ENCODE results near the gene SACS.
"Not testable (repeated sequence)": the region's sequence is repeated elsewhere in the genome, so short reads cannot be mapped to it uniquely, and the experiment has no call there.

The SACS gene

DNA sequence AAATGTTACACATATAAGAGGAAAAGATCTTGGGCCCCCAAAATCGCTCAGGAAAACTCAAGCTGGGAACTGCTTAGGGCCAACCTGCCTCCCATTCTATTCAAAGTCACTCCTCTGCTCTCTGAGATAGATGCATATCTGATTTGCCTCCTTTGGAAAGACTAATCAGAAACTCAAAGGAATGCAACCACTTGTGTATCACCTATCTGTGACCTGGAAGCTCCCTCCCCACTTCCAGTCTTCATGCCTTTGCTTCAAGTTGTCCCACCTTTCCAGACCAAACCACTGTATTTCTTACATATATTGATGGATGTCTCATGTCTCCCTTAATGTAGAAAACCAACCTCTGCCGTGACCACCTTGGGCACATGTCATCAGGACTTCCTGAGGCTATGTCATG, 32.3 kb downstream of the SACS start:
- DNase-seq, result not testable (repeated sequence)

DNA sequence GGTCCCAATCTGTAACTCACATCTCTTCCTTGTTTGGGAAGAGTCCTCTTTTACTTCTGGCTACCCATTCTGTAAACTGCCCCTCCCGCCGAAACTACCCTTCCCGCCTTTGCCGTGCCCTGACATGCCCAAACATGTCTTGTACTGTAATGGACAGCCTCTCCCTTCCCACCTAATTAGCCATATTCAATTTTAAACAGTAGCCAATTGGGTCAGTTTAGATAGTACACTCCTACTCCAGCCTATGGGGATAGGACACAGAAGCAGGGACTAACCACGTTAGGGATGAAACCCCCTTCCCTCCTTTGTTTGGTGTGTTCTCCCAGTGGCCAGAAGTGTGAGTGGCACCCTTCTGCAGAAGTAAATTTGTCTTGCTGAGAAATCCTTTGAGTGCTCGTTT, 34.2 kb downstream of the SACS start:
- no peak for DNase-seq

DNA sequence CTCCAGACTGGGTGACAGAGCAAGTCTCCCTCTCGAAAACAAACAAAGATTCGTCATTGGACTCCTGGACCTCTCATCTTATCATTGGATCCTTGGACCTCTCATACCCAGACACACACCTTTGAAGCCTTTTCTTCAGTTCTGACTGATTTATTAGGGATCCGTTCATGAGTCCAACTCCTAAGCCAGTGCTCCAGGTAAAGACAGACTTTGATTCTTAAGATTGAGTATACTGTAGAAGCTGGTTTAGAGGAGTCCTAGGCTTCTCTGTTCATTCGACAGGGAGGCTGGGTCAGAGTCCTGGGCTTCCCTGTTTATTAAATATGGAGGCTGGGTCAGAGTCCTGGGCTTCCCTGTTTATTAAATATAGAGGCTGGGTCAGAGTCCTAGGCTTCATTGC, 38.7 kb downstream of the SACS start:
- no peak for DNase-seq

DNA sequence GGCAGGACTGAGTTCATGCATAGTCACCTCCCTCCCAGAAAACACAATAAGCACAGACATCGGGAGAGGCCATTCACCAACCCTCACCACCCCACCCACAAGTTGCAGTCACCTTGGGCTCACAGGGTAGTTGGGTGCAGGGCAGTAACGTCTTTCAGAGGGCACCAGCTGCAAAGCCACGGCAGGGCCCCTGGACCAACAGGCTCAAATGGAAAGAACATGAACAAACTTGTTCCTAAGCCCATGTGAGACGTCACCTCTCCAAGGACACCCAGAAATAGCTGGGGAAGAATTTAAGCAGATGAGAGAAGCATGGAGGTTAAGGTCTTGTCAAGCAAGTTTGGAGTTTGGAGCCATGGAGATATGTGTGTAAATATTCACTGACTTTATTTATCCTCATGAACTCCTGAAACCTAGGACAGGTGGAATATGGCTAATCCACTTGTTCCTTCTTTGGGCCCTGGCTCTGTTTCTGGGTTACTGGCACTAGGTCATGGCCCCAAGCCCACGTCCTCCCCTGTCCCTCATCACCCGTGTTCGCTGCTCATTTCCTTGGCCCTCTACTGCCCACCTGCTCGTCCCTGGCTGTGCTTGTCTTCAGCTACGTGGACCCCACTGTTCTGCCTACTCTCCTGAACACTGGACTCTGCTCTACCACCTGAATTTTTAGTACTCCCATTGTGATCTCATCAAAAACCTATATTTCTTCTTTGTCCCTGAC, 40.4 kb downstream of the SACS start:
- DNase-seq, result no peak

DNA sequence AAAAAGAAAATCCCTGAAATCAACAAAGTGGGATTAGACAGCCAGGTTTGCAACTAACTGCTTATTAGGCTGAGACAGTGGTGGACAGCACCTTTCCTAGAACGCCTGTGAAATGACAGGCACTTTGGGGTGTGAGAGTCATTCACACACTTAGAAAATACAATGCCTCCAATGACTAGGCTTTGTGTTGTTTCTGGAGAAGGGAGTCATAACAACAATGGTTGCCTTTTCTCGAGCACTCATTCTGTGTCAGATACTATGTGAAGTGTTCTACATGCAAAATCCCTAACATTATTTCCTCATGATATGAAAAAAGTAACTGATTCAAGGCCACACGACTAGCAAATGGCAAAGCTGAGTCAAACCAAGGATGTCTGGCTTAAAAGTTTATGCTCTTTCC, 41.2 kb downstream of the SACS start:
- no peak for DNase-seq

DNA sequence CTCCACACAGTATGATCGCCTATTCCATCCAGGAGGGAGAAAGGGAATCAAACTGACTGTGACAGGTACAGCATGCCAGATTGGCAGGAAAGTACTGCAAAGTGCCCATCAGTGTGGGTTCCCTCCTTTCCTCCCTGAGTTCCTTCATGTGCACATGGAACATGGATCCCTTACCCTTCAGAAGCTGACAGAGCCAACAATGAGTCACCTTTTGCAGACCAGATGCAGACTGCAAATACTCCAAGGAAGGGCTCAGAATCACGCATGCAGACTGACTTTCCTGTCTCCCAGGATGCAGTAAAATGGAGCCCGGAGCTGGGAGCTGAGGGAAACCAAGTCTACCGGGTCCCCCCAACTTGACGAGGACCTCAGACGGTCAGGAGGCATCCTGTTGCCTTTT, 41.8 kb downstream of the SACS start:
- no peak for DNase-seq

DNA sequence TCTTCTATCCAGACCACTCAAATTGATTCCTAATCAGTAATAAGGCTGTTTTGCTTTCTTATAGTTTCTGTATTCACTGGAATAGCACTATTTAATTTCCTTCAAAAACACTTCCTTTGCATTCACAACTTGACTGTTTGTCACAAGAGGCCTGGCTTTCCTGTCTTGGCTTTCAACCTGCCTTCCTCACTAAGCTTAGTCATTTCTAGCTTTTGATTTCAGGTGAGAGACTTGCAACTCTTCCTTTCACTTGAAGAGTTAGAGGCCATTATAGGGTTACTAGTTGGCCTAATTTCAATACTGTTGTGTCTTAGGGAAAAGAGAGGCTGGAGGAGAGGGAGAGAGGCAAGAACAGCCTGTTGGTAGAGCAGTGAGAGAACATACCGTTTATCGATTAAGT, 47.0 kb downstream of the SACS start:
- no peak for DNase-seq

DNA sequence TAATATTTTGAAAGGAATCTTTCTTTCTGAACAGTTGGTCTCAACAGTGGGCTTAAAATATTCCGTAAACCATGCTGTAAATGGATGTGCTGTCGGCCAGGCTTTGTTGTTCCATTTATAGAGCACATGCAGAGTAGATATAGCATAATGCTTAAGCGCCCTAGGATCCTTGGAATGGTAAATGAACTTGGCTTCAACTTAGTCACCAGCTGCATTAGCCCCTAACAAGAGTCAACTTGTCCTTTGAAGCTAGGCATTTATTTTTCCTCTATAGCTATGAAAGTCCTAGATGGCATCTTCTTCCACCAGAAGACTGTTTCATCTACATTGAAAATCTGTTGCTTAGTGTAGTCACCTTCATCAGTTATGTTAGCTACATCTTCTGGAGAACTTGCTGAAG, 47.6 kb downstream of the SACS start:
- no peak for DNase-seq

DNA sequence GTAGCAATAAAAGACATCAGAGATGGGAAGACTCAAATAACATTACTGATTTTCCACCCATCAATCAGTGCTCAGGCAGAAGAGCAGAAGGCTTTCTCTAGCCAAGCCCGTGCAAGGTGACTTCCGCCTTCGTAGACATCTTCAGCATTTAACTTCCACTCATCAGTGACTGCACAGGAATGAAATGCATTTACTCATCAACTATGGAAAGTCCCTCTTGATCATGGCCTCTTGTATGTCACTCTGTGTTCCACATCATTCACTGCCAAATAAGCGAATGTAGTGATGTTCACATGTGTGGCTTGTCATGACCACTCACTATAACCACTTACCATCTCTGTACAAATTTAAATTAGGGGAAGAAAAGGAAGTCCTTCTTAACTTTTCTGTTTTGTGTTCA, 49.4 kb downstream of the SACS start:
- no peak for DNase-seq

DNA sequence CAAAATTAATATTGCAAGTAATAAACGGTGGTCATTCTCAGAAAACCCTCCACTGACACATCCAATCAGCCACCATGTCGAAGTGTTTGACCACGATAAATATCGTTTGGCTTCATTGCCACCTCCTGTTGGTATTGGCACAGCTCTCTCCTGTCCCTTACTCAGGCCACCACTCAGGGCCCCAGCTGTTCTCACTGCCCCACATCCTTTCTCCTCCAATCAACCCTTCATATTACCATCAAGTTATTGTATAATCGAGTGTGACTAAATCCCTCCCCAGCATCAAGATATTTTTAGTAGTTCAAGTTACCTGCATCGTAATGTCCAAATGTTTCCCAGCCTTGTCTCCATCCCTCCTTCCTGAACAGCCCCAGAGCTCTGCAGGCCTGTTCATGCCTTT, 50.4 kb downstream of the SACS start:
- no peak for DNase-seq

DNA sequence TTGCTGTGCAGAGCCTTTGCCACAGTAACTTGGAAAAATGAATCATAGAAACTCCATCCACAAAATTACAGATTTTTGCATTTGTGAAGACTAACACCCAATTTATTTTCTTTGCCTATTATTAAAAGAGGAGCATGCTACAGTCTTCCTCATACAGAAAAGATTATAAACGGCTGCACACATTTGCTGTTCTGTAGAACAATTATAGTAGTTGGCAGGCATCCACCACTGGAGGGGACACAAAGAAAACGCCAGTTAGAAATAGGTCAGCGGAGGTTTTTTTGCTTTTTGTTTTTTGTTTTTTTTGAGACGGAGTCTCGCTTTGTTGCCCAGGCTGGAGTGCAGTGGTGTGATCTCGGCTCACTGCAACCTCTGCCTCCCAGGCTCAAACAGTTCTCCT, 51.6 kb downstream of the SACS start:
- no peak for DNase-seq

DNA sequence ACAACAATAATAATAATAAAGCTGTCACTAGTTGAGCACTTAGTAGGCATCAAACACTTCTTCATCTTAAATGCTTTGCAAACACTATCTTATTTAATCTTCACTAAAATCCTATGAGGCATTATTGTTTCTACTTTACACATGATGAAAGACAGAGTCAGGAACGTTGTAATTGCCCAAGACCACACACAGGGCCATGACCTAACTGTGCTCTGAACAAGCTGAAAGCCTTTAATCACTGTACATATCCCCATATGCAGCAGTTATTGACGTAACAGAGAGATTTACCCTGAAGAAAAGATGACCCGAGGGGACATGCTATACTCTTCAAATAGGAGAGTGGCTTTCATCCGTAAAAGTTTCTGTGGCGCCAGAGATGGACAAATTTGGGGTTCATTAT, 53.0 kb downstream of the SACS start:
- DNase-seq, result no peak

DNA sequence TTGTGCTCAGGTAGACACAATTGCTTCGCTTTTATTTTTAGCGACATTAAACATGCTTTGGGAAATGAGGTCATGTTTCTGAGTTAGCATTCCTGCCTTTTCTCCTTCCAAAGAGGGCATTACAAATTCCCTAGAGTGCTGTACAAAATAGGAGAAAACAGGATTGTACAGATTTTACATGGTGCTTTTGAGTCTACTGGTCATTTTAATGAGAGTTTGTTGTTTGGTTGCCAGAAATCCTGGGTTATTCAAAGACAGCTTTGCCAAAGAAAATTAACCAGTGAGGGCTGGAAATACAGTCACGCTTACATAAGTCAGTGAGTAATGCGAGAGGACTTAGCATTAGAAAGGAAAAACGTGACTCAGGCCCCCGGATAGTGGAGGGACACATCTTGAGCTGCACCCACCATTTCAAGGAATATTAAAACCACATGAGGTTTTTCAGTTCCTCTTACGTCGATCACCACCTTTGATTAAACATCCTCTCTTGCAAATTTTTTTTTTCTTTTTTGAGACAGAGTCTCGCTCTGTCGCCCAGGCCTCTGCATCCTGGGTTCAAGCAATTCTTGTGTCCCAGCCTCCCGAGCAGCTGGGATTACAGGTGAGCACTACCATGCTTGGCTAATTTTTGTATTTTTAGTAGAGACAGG, 55.4 kb downstream of the SACS start:
- DNase-seq, result no peak

DNA sequence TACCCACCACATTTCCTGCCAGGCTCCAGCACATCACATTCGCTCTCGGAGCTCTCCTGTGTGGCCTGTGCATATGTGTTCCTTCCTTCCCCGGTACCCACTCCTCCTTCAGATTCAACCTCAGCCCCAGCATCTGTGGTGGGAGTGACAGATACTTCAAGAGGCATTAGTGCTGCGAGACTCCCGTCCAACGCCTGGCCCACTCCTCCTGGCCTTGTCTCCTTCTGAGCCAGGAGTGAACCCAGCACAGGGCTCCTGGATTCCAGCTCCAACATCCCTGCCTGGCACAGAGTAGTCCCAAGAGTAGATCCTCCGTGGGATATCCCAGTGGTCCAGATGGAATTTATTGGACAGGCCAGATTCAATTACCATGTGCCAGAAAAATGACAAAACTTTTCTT, 55.9 kb downstream of the SACS start:
- no peak for DNase-seq

DNA sequence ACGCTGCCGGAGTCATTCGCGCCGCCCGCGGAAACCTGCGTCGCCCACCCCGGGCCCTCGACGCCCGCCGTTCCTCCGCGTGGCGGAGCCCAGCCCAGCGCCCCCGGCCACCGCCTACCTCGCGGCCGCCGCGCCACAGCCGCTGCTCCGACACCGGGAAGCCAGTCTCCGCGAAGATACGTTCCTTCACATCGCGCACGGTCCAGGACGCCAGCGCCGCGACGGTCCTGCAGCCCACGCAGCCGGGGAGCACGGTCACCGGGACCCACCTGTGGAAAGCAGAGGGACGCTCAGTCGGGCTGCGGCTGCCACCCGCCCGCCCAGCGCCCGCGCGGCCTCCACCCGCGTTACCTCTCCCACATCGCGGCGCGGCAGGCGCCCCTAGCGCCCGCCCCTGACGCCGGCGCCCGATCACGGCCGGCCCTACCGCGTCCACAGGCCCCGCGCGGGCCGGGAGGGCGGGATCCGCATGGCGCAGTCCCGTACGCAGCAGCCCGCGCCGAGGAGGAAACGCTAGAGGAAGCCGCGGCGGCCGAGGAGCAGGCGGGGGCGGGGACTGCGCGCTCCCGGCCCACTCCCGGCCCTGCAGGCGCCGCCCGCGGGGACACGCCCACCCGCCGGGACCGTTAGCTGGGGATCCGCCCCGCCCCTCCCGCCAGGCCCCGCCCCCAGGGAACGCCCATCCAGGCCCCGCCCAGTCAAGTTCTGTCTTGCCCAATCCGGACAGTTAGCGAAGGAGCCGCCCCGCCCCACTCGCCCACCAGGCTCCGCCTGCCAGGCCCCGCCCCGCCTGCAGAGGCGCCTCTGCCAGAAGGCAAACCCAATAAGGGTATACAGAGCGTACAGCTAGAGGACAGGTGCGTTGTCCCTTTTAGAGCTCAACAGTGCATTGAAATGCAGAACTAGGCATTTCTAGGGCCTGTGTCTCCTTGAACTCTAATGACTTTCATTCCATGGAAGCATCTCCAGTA, 58.2 kb downstream of the SACS start:
- peak; percentile 96 to 99 (median 98) for DNase-seq

DNA sequence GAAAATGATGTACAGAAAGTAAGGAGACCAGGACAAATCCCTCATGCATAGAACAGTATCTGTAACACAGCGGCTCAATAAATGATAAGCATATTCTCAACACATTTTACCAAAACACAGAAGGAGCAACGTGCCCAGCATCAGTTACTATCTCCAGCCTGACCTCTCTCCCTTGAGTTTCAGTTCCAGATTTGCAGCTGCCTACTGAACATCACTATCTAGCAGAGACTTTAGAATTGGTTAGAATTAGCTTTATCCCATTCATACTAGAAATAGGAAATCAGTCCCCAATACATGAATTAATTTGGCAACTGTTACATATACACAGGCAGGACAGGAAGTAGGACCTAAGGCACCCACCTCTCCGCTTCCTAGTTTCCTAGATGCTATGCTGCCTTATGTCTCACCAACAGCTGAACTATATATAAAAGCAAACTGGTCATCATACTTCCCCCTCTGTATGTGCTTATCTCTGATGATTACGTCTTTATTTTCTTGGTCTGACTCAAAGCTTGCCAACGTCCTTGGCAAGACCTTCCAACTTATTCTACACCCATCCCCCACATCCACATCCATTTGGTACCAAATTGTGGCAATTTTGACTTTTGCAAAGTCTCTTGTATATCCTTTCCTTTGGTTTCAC, 61.1 kb downstream of the SACS start:
- DNase-seq, result no peak

DNA sequence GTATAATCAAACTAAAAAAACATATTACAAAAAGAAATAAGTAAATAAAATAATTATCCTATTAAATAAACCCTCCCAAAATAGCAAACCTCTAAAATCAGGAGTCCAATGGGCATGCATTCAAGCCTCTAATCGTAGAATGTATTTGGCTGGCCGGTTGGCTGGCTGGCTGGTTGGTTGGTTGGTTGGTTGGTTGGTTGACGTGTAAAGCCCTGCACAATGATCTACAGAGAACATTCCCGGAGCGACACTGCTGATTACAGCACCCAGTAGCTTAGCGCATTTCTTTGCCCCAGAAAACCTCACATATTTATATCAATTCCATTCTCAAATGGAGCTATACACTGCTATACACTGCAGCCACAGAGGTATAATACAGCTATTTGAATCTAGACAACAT, 65.6 kb downstream of the SACS start:
- DNase-seq, result no peak

DNA sequence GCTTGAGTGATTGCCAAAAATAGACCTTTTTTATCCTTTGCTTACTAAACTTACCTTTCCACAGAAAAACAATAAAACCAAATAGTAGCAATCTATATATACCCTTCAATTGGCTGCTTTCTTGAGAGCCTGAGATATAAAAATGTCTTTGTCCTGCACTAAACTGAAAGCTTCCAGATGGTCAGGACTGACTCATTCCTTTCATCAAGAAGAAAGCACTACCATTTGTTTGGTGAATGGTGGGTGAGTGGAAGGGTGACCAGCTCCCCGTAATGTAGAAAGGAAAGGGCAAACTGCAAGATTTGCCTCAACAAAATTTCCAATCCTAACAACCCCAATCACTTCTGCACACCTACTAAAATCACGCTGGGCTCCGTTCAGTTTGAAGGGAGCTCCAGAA, 67.8 kb downstream of the SACS start:
- no peak for DNase-seq

DNA sequence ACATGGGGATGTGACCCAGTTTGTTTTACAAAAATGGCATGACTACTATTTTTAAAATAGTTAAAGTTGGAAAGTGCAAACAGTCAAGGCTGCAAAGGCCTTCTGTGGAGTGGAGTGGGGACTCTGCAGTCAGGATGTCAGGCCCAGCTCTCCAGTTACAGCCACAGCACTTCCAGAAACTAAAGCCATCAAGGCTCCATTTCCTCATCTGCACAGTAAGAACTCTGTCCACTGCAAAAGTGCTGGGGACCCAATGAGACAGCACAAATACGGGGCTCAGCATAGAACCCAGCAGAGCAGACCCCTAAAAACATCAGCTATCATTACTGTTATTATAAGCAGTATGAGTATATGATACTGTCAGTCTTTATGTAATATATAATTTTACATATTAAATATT, 73.6 kb downstream of the SACS start:
- no peak for DNase-seq

DNA sequence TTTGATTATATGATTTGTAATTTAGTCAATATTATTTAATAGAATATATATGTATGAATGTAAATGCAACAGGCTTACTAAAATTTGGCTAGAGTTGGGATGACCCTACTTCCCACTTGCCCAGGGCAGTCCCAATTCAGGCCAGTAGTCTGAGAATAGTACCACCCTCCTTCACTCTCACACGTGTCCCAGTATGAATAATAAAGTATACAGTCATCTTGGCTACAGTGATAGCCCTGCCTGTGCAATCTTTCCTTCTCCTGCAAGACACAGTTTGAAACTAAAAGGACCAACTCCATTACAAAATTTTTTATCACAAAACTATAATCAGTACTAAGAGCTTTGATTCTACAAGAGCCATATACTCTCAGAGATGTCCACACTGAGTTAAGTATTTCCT, 76.2 kb downstream of the SACS start:
- DNase-seq, result no peak

DNA sequence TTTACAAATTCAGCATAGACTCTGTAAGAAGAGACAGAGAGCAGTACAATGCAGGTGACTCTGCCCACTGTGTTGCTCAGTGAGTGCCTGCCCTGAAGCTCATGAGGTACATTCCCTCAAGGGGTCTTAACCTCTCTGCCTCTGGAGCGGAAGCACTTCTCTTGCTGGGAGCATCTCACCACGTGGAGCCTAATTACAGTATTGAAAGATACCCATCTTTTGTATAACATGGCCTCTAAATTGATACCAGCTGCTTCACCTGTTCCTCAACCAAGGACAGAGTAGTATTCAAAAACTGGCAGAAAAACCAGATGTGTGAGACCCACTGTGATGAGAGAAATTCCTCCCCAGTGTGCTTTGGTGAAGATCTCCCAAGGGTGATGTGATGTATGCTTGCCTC, 77.1 kb downstream of the SACS start:
- no peak for DNase-seq

DNA sequence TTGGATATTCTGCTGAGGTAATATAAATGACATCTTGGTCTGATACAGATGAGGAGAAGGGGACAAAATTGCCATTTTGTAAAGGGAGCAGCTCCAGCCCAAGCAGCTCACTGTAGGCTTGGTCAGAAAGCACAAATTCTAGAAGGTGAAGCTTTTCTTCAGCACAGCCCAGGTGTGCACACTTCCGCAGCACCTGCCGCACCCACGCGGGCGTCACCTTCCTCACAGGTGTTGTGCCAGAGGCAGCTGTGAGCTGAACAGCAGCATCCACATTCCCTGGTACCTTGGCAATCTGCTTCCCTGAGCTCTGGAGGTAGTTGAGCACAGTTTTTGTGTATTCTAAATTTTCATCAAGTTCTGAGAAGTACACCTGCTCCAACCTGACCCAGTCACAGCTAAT, 79.0 kb downstream of the SACS start:
- DNase-seq, result no peak

DNA sequence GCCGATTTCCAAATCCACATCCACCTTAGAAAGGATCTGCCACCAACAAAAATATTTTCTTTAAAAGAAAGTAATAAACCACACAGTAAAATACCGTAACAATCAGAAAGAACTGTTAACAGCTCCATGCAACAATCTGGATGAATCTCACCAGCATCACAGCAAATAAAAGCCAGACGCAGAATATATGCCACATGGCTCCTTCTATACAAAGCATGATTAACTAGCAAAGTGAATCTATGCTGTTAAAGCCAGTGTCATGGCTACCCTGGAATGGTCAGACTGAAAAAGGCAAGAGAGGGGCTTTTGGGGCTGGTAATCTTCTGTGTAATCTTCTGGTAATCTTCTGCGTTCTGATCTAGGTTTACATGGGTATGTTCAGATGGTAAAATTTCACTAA, 81.3 kb downstream of the SACS start:
- DNase-seq, result no peak
